ENCODE measurements around the gene MAP3K15.
A peak's percentile ranks its signal among the peaks of the same experiment; 100 is the strongest.

Gene MAP3K15

DNA sequence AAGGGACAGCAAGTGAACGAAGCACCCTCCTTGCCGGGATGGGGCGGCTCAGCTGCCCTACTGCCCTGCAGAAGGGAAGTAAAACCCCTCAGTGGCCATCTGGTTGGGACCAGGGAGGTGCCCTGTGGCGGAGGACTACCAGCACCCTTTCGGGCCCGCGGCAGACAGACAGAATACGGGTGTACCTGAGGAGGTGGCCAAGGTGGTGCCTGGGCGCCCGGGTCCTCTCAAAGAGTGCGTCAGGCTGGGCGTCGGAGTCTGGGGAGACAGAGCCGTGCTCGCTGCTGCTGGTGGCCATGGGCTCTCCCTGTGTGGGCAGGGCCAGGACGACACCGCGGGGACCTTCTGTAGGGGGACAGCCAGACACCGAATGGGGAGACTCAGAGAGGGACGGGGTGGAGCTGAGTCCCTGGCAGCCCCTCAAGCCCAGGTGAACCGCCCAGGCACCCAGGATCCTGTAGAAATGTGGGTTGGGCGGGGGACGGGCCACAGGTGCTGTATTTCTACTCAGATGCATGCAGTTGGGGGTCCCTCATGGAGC, 141.9 kb downstream of the MAP3K15 start:
- TF ChIP-seq, protein P1, sequence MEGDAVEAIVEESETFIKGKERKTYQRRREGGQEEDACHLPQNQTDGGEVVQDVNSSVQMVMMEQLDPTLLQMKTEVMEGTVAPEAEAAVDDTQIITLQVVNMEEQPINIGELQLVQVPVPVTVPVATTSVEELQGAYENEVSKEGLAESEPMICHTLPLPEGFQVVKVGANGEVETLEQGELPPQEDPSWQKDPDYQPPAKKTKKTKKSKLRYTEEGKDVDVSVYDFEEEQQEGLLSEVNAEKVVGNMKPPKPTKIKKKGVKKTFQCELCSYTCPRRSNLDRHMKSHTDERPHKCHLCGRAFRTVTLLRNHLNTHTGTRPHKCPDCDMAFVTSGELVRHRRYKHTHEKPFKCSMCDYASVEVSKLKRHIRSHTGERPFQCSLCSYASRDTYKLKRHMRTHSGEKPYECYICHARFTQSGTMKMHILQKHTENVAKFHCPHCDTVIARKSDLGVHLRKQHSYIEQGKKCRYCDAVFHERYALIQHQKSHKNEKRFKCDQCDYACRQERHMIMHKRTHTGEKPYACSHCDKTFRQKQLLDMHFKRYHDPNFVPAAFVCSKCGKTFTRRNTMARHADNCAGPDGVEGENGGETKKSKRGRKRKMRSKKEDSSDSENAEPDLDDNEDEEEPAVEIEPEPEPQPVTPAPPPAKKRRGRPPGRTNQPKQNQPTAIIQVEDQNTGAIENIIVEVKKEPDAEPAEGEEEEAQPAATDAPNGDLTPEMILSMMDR (IDR thresholded peaks at IDR 0.05; ENCODE audit: low read length, missing control alignments) = no peak
- DNase-seq (ENCODE audit: low read depth) = no peak
- H3K4me3 ChIP-seq (replicated peaks; ENCODE audit: low read depth, low read length) = no peak overlapping the region

DNA sequence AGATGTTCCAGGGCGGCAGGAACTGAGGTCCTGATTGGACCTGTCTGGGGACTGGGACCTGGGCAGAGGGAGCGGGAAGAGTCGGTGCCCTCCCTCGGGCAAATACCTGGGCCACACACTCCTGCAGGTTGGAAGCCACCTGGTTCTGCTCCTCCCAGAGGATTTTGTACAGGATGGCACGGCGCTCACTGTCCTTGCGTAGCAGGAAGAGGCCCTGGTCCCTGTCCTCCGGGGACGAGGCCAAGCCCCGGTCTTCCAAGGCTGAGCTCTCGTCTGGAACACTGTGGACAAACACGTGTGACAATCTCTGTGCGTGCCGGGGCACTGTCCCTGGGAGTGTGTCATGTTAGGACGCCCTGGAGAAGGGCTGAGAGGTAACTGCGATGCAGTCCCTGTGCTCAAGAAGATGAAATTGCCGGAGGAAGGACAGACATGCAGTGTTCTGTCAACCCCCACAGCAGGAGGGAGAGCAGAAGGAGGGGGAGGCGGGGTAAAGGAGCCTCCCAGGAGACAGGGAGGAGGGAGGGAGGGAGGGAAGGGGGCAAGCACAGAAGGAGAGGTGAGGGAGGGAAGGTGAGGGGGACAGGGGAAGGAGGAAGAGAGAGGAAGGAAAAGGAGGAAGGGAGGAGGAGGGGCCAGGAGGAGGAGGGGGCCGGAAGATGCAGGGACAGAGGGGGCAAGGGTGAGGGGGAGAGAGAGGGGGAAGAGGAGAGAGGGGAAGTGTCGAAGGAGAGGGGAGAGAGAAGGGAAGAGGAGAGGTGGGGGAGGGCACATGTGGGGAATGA, 142.6 kb downstream of the MAP3K15 start:
- H3K4me3 ChIP-seq (replicated peaks; ENCODE audit: low read depth, low read length) = peak overlapping the region; percentile 50

DNA sequence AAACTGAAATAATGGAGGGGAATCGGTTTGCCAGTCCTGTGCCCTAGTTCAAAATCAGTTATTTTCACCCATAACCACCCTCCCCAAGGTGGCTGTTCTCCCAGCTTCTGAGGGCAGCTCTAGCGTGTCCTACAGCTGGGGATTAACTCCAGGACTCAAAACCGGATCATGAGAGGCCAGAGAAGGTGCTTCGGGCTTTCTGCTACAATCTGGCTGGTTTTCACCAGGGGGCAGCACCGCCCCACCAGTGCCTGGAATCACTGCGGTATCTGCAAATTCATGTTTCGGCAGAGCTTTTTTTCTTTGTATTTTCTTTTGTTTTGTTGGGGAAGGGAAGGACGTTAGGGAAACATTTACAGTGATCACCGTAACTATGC, 143.2 kb downstream of the MAP3K15 start:
- peak overlapping the region; percentile 50 for H3K4me3 ChIP-seq (replicated peaks; ENCODE audit: low read depth, low read length)
- TF ChIP-seq, protein P1 (IDR thresholded peaks at IDR 0.05; ENCODE audit: low read length, missing control alignments) = peak; percentile 69
- DNase-seq (ENCODE audit: low read depth) = peak; percentile 76

More for the DNA sequence above, 142.6 kb downstream of the MAP3K15 start:
- TF ChIP-seq, protein P1 (IDR thresholded peaks at IDR 0.05; ENCODE audit: low read length, missing control alignments) = no peak
- DNase-seq (ENCODE audit: low read depth) = no peak

DNA sequence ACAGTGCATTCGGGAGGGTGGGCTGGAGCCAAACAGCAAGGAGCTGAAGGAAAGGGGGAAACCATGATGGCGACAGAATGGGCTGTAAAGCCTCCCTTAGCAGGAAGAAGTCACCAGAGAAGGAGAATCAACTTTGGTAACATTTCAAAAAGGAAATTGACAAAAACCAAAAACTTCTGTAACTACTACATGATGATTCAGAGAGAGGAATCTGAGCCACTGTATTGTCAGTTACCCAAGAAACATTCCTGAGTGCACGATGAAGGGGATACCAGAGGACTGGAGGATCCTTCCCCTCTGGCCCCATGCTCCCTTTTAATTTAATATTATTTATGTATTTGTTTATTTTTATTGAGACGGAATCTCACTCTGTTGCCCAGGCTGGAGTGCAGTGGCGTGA, 145.2 kb downstream of the MAP3K15 start:
- DNase-seq (ENCODE audit: low read depth) = peak; percentile 29
- TF ChIP-seq, protein P1 (IDR thresholded peaks at IDR 0.05; ENCODE audit: low read length, missing control alignments) = no peak
- H3K4me3 ChIP-seq (replicated peaks; ENCODE audit: low read depth, low read length) = no peak overlapping the region

DNA sequence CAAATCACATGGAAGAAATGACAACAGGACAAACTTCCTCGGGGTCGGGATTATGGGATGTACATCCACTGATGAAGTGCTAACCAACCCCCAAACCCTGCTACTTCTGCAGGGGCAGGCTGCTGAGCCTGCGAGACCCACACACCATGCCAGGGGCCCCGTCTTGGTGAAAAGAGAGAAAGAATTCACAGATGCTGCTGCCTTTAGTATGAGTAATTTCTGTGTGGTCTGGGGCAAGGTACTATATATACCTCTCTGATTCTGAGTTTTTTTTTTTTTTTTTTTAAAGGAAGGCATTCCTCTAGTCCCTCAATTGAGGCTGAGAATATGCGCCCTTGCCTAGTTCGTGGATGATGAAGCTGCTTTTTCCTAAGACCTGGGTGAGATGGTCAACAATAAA, 146.7 kb downstream of the MAP3K15 start:
- no peak for DNase-seq (ENCODE audit: low read depth)
- no peak overlapping the region for H3K4me3 ChIP-seq (replicated peaks; ENCODE audit: low read depth, low read length)
- TF ChIP-seq, protein P1 (IDR thresholded peaks at IDR 0.05; ENCODE audit: low read length, missing control alignments) = no peak

DNA sequence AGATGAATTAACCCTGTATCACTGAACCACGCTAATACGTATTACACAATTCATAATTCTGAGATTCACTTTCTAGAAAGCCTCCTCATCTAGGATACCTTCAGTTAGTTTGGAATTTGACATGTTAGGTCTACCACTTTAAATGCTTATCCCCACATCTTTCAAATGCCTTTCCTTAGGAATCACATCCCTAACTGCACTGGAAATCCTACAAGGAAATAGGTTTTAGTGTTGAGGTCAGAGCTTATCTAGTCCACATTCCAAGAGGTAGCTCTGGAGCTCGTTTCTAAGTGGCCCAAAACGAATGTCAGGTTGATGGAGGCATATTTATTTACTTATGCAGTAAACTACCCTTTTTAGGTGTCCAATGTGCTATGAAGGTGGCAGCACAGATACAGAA, 153.6 kb downstream of the MAP3K15 start:
- TF ChIP-seq, protein P1 (IDR thresholded peaks at IDR 0.05; ENCODE audit: low read length, missing control alignments) = no peak
- H3K4me3 ChIP-seq (replicated peaks; ENCODE audit: low read depth, low read length) = no peak overlapping the region
- DNase-seq (ENCODE audit: low read depth) = no peak

DNA sequence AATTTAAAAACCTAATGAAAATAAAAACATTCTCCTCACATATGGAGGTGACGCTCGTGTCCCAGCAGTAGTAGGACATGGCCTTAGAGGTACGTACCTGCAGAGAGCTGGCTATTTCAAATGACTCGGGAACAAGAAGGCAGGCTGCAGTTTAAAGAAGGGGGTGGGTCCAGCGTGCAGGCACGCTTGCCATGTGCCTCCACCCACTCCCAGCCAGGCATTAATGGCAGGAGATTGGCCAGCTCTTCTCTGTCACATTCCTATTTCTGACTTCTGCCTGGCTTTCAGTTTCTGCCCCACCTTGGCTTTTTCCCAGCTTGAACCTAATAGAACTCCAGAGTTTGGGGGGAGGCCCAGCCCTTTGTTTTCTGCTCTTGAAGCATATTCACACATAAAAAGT, 154.4 kb downstream of the MAP3K15 start:
- no peak overlapping the region for H3K4me3 ChIP-seq (replicated peaks; ENCODE audit: low read depth, low read length)
- TF ChIP-seq, protein P1 (IDR thresholded peaks at IDR 0.05; ENCODE audit: low read length, missing control alignments) = no peak
- DNase-seq (ENCODE audit: low read depth) = no peak

Data from fibroblast of pulmonary artery (primary cell).